GM19468 (cell line): ENCODE measurements around the gene FRS2.

Experiments used
- ATAC-seq: cut with Tn5 transposase; IDR thresholded peaks from one replicate; pipeline ENCODE4 v1.9.1; 2021; ENCODE audit warnings: mild to moderate bottlenecking, moderate library complexity, moderate number of reproducible peaks; ENCODE audit not compliant: unreplicated experiment; ENCODE audit errors: extremely low read depth

FRS2 gene

GRCh38 chr12:69523433-69524330, 53.5 kb downstream of the FRS2 start:
- ATAC-seq: no peak

- ATAC-seq: no peak
Observed at GRCh38 chr12:69524331-69524630, 54.1 kb downstream of the FRS2 start.

DNA sequence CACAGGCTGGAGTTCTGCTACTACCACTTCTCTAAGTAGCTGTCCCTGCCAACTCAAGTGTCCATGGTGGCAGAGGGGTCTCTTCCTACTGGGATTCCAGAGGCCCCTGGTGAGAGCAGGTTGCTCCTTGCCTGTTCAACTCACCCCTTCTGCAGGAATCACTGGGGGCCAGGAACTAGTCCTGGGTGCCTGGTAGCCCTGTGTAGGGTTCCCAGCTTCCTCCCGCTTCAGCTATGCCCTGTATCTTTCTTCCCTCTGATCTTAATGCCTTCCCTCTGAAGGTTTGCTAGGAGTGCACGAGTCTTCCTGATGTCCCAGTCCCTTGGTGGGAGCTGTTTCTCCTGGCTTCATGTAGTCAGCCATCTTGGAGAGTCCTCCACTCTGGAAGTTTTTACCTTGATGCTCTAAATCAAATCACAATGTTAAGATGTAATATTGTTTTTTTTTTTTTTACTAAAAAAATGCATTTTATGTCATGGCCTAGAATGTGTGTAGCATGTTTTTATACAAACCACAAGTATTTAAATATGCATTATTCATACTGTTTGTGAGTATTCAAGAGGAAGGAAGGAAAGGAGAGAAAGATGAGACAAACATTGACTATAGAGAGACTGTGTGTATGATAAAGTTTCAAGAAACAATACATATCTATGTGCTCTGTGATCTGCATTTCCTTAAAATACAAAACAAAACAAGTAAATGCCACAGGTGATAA, 54.7 kb downstream of the FRS2 start:
- no peak for ATAC-seq

DNA sequence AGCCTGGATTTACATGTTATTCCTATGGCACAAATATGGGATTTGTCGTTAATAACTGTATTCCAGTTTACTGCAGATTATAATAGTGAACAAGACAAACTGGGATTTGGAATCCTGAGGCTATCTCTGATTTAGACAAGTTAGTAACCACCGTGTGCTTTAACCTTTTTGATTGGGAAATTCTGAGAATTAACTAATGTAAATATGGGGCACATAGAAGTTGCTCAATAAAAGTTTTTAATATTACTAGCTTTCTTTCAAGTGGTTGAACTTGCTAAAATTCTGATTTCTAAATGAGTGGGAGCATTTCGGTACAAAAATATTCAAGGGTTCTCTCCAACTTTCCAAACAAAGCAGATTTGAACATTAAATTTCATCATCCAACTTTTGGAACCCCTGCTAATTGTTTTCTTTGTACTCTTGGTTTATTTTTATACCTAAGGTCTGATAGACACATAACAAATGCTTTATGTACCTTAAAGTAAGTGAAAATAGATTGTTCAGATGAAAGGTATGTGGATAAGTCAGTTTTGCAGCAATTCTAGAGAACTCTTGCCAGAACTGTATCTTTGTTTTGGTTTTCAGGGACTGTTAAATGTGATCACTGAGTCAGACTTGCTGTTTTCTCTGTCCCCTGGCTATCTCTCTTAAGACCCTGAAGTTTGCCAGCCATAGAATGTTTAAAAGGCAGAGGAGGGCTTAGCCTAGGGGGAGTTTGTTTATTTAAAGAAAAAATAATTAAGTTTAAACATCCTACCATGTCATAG, 57.5 kb downstream of the FRS2 start:
- ATAC-seq: no peak

DNA sequence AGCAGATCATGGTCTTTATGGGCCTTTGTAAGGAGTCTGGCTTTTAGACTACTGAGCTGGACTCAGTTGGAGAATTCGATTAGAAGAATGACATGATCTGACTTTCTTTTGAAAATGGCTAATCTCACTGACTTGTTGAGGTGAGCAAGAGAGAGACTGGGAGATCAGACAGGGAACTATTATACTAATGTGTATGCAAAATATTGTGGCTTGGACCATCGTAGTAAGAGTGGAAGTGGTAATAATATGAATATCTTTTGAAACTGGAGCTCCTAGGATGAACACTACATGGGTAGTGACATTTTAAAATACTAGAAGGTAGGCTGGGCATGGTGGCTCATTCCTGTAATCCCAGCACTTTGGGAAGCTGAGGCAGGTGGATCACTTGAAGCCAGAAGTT, 58.8 kb downstream of the FRS2 start:
- no peak for ATAC-seq

GRCh38 chr12:69533844-69534243, 63.7 kb downstream of the FRS2 start:
- no peak for ATAC-seq

DNA sequence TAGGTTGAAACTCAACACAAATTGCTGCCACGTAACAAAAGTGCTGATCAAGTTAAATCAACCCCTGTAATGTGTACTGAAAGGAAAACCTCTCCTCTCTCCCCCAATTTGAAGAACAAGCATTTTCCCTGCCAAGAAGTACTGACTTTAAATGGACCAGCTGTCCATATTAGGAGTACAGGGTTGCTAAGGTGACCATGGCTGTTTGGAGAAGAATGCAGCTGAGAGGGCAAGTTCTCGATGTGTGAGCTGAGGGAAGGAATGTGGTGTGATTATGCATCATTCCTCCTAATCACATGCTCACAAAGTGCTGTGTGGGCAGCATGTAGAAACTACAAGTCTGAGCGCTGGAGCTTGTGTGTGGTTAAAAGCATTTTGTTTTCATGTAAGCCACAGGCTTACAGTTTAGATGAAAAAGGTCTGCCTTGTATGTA, 64.2 kb downstream of the FRS2 start:
- ATAC-seq: no peak

DNA sequence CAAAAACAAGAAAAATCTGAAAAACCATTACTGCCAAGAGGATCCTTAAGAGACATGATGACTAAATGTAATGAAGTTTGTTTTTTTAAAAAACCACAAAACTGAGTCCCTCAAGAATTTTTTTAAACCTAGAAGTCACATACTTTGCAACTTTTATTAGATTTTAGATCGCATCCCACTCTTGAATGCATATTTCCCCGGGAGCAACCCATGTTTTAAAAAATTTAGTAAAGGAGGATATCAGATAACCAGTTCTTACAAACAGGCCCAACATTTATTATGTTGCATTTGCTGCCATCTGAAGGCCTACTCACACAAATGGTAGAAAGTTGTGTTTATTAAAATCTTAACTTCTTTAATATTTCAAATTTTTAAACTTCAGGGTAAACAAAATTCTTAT, 70.8 kb downstream of the FRS2 start:
- ATAC-seq: no peak

GRCh38 chr12:69544087-69544486, 73.9 kb downstream of the FRS2 start:
- no peak for ATAC-seq

DNA sequence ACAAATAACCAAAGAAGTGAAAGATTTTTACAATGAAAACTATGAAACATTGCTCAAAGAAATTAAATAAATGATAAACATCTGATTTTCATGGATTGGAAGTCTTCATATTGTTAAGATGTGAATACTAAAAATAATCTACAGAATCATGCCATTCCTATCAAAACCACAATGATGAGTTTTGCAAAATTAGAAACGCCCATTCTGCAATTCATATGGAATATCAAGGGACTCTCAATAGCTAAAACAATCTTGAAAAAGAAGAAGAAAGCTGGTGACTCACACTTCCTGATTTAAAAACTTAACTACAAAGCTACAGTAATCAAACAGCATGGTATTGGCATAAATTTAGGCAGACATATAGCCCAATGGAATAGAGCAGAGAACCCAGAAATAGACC, 74.9 kb downstream of the FRS2 start:
- no peak for ATAC-seq

DNA sequence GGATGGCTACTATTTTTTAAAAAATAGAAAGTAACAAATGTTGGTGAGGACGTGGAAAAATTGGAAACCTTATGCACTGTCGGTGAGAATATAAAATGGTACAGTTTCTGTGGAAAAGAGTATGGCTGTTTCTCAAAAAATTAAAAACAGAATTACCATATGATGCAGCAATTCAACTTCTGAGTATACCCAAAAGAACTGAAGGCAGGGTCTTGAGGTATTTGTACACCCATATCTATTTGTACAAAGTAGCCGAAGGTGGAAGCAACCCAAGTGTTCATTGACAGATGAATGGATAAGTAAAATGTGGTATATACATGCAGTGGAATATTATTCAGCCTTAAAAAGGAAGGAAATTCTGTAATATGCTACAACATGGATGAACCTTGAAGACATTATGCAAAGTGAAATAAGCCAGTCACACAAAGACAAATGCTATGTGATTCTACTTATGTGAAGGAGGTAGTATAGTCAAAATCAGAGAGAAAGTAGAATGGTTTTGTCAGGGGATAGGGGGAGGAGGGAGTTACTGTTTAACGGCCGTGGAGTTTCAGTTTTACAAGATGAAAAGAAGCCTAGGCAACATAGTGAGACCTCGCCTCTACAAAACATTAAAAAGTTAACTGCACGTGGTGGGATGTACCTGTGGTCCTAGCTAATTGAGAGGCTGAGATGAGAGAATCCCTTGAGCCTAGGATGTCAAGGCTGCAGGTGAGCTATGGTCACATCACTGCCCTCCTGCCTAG, 76.7 kb downstream of the FRS2 start:
- ATAC-seq: peak; percentile 74

- ATAC-seq: no peak
Observed at GRCh38 chr12:69548687-69549086, 78.5 kb downstream of the FRS2 start.

GRCh38 chr12:69550569-69551350, 80.6 kb downstream of the FRS2 start:
- ATAC-seq: no peak

GRCh38 chr12:69553628-69554248, 83.5 kb downstream of the FRS2 start:
- ATAC-seq: no peak

- ATAC-seq: no peak
Observed at GRCh38 chr12:69555461-69555860, 85.3 kb downstream of the FRS2 start.

GRCh38 chr12:69556383-69556782, 86.2 kb downstream of the FRS2 start:
- ATAC-seq: no peak

- no peak for ATAC-seq
Observed at GRCh38 chr12:69563166-69563762, 93.1 kb downstream of the FRS2 start.

DNA sequence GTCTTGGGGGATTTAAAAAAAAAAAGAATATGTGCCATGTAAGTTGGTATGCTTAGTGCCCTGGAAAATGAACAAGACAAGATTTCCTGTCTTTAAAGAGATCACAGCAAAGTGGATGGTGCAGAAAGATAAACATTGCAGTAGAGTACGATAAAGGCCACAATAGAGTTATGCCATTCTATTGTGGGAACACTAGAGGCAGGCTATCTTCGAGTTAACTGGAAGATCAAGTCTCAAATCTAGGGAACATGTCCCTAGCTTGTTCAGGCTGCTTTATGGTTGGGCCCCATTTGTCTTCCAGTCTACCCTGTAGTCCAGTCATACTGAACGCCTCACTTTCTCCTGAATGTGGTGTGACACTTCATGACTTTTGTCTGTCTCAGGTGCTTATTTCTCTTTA, 96.4 kb downstream of the FRS2 start:
- ATAC-seq: no peak

DNA sequence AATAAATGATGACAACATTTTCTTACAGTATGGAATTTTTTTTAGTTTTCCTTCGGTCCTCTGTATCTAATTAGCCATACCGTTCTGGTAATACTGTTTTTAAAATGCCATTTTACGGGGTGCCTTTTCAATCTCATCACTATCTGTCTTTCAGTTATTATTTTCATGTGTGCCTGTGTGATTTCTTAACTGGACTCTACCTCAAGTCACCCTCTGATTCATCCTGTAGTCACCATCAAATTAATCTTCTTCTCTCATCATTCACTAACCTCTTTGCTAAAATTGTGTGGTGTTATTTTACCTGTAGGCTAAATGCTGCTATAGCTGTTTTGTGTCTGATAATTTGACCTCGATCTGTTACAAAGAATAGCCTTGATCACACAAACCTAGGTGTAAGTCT, 99.0 kb downstream of the FRS2 start:
- no peak for ATAC-seq
